HG03342 (cell line): ENCODE results near the gene SBNO2.

ENCODE experiments used
- ATAC-seq: cut with Tn5 transposase; IDR thresholded peaks from one replicate; pipeline ENCODE4 v1.9.1; 2021; ENCODE audit warnings: mild to moderate bottlenecking, moderate library complexity; ENCODE audit not compliant: unreplicated experiment

Gene SBNO2

DNA sequence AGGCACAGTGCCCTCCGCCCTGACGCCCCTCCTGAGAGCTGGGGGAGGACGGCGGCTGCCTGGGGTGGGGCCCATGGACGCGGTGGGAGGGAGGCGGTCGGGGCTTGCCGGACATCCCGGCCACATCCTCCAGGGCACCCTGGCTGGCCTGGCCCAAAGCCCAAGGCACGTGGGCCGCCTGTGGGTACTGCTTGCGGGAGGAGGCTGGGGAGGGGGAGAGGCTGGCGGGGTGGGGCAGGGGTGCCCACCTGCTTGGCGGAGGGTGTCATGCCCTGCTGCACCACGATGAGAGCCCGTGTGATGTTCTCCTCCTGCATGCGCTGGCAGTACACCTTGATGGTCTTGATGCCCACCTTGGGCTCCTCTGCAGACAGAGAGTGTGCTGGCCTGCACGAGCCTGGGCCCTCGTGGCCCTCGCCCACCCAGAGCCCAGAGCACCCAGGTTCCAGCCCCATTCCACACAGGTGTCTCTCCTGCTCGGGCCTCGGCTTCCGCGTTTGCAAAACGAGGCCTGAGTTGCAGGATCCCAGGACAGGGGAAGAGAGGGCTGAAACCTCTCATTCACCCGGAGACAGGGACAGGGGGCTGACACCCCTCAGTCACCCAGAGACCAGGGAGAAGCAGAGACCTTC is 82.4 kb downstream of the SBNO2 start:
- ATAC-seq: no peak

- no peak for ATAC-seq
Observed at GRCh38 chr19:1090731-1091543, 83.1 kb downstream of the SBNO2 start.

DNA sequence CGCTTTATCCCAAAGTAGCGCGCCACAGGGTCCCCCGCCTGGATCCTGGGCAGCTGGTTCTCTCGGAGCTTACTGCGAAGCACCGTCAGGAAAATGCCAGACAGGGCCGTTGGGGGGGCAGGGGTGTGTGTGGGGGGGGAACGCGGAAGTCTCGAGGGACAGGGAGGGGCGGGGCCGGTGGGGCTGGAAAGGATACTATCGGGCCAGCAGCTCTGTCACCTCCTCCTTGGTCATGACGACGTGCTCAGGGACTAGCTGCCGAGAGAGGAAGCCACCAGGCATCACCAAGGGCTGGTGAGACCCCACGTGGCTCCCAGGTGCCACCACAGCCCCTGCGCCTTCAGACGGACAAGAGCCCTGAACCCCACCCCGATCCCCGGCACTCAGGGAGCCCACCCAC is 84.2 kb downstream of the SBNO2 start:
- ATAC-seq: no peak

GRCh38 chr19:1089126-1089771 is 84.8 kb downstream of the SBNO2 start:
- no peak for ATAC-seq

DNA sequence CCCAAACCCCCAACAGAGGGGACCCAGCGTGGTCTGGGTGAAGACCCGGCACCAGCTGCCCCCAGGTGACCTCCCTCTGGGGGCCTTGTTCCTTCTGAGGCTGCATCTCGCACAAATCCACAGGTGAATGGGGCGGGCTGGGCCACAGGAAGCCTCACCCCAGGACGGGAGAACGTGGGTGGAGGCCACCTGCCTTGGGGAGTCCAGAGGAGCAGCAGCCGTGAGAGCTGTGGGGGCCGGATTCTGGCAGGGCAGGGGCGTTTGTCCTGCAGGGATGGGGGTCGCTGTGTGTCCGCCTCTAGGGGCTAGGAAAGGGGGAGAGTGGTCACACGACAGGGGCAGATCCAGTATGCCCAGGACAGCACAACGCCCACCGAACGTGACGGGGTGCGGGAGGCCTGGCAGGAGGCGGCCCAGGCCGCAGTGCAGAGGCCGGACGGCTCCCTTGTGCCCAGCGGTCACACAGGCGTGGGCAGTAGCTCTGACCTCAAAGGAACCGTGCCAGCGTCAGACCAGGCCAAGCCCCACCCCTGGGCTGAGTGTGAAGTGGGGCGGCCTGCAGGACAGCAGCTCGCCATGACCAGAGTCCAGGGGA is 85.6 kb downstream of the SBNO2 start:
- ATAC-seq: no peak

DNA sequence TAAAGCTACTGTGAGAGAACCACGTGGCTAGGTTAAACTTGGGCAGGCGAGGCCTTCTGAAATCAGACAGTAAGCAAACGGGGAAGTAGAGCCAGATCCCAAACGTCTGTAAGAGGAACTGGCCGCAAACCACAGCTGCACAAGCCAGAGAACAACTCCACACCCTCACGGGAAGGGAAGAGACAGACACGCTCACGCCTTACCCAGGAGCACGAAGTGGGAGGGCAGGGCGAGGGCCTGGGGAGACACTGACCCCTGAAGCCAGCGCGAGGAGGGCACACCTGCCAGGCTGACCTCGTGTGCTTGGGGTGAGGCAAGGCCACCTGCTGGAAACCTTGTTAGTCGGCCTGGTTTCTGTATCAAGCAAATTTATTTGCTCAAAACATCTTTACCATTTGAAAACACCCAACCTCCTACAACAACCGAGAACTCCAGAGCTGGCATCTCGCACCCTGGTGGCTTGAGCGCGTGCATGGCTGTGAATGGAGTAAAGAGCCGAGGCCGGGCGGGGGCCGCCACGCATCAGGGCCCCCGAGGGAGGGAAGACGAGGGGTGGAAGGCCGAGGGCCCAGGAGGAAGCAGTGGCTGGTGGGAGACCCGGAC is 86.2 kb downstream of the SBNO2 start:
- ATAC-seq: no peak

DNA sequence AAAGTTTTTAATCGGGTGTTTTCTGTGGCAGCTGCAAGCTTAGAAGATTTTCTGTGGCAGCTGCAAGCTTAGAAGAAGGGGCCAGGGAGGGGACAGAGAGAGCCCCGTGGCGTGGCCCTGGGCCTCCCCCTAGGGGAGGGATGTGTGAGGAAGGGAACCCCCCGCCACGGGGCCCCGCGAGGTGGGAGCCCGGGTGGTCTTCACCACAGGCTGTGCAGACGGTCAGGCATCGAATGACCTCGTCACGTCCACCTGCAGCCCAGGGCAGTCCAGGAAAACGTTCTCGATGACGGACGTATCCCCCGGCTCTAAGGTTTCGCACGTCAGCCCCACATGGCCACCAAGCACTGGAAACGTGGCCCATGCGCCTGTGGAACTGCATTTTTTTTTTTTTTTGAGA is 87.5 kb downstream of the SBNO2 start:
- ATAC-seq: no peak

- no peak for ATAC-seq
Observed at GRCh38 chr19:1085676-1086442, 88.2 kb downstream of the SBNO2 start.

GRCh38 chr19:1085053-1085658 is 88.9 kb downstream of the SBNO2 start:
- no peak for ATAC-seq

- ATAC-seq: no peak
Observed at GRCh38 chr19:1084024-1084868, 89.8 kb downstream of the SBNO2 start.

GRCh38 chr19:1082928-1083816 is 90.9 kb downstream of the SBNO2 start:
- no peak for ATAC-seq

DNA sequence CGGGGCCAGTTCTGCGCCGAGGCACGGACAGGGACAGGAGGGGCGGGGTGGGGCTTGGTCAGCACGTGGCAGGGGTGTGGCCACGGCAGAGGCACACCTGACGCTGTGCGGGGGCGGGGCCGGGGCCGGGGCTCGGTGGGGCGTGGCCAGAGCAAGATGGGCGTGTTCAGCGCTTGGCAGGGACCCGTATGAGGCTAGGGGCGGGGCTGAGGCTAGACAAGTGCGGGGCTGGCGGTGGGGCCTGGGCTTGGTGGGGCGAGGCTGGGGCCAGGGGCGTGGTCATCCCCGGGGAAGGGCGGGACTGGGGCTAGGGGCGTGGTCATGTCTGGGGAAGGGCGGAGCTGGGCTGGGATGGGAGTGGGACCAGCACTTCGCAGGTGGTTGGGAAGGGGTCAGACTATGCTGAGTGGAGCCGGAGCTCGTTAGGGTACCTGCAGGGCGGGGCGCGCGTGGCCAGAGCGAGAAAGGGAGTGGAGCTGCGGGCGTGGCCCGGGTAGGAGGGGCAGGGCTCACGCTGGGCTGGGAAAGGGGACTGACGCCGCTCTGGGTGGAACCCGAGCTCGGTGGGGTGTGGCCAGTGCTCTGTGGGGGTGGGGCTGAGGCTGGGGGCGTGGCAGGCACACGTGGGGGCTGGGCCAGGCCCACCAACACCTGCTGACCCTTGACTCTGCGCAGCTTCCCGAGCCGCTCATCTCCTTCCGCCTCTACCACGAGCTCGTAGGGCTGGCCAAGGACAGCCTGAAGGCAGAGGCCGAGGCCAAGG is 91.7 kb downstream of the SBNO2 start:
- no peak for ATAC-seq

DNA sequence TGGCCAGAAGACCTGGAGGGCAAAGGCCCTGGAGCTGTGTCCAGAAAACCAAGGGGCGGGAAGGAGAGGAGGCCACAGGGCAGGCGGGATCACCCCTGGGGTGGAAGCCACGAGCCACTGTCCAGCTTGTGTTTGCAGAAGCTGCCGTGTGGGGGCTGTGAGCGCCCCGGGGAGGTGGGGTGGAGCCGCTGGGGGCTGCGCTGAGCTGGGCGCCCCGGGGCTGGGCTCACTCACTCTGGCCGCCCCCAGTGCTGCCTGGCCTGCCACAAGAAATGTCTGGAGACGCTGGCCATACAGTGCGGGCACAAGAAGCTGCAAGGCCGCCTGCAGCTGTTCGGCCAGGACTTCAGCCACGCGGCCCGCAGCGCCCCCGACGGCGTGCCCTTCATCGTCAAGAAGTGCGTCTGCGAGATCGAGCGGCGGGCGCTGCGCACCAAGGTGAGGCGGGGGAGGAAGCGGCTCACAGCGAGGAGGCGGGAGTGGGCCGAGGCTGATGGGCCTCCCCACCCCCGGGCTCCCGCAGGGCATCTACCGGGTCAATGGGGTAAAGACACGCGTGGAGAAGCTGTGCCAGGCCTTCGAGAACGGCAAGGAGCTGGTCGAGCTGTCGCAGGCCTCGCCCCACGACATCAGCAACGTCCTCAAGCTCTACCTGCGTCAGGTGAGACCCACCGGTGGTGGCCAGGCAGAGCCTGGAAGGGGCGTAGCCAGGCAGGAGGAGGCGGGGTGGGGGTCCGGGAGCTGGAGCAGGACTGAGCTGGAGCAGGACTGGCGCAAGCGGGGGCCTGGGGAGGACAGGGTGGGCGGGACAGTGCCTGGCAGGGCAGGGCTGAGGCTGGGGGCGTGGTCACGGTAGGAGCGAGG is 92.5 kb downstream of the SBNO2 start:
- no peak for ATAC-seq

- ATAC-seq: no peak
Observed at GRCh38 chr19:1080360-1081161, 93.5 kb downstream of the SBNO2 start.

DNA sequence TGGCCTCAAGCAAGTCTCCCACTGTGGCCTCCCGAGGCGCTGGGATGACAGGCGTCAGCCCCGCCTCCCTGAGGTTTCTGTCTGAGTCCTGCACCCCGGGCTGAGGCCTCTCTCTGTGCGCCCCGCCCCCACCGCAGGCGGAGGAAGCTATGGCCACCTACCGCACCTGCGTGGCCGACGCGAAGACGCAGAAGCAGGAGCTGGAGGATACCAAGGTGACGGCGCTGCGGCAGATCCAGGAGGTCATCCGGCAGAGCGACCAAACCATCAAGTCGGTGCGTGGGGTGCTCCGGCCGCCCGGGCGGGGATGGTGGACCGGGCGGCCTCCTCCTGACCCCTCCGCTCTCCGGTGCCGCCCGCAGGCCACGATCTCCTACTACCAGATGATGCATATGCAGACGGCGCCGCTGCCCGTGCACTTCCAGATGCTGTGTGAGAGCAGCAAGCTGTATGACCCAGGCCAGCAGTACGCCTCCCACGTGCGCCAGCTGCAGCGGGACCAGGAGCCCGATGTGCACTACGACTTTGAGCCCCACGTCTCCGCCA is 94.4 kb downstream of the SBNO2 start:
- no peak for ATAC-seq
